MM.1S (cell line): ENCODE data around the gene HSPA4L.
A peak's percentile ranks its signal among the peaks of the same experiment; 100 is the strongest.

Experiments
- DNase-seq: peaks from one replicate; pipeline ENCODE4 v3.0.0-alpha.2; 2015
- H2AFZ ChIP-seq: fragments of 300-600 bp; sonication (generic); 2 replicates; pipeline ENCODE4 v1.6.0; 2016; ENCODE audit warnings: antibody characterized with exemption, low read length
- H3F3A ChIP-seq: fragments of 300-600 bp; sonication (generic); 2 replicates; pipeline ENCODE4 v1.6.1; 2016; ENCODE audit warnings: mild to moderate bottlenecking, antibody characterized with exemption, low read length, moderate library complexity, mixed read lengths; ENCODE audit not compliant: insufficient read depth
- H3K27ac ChIP-seq: fragments of 300-600 bp; sonication (generic); 2 replicates; pipeline ENCODE4 v1.5.1; 2016; ENCODE audit warnings: mild to moderate bottlenecking, low read length
- H3K27me3 ChIP-seq: fragments of 300-600 bp; sonication (generic); replicated peaks from 2 replicates; pipeline ENCODE4 v1.6.0; 2016; ENCODE audit warnings: low read length; ENCODE audit not compliant: insufficient read depth
- H3K36me3 ChIP-seq: fragments of 300-600 bp; sonication (generic); replicated peaks from 2 replicates; pipeline ENCODE4 v1.6.1; 2016; ENCODE audit warnings: mild to moderate bottlenecking, low read length, mixed read lengths; ENCODE audit not compliant: insufficient read depth
- H3K4me1 ChIP-seq: fragments of 300-600 bp; sonication (generic); 2 replicates; pipeline ENCODE4 v1.6.1; 2016; ENCODE audit warnings: low read length, mixed read lengths
- H3K4me2 ChIP-seq: fragments of 300-600 bp; sonication (generic); 2 replicates; pipeline ENCODE4 v1.6.0; 2016; ENCODE audit warnings: low read depth, low read length
- H3K4me3 ChIP-seq: fragments of 300-600 bp; sonication (generic); 2 replicates; pipeline ENCODE4 v1.5.1; 2016; ENCODE audit warnings: low read length, mixed read lengths
- H3K79me2 ChIP-seq: fragments of 300-600 bp; sonication (generic); 2 replicates; pipeline ENCODE4 v1.6.1; 2016; ENCODE audit warnings: mixed run types, low read length, mixed read lengths
- H3K9ac ChIP-seq: fragments of 300-600 bp; sonication (generic); 2 replicates; pipeline ENCODE4 v1.6.1; 2016; ENCODE audit warnings: low read length, mixed read lengths
- H3K9me2 ChIP-seq: fragments of 300-600 bp; sonication (generic); replicated peaks from 2 replicates; pipeline ENCODE4 v1.6.1; 2016; ENCODE audit warnings: mild to moderate bottlenecking, low read length, mixed read lengths; ENCODE audit not compliant: insufficient read depth
- H3K9me3 ChIP-seq: fragments of 300-600 bp; sonication (generic); replicated peaks from 2 replicates; pipeline ENCODE4 v1.6.1; 2016; ENCODE audit warnings: mild to moderate bottlenecking, low read length, mixed read lengths; ENCODE audit not compliant: insufficient read depth
- H4K20me1 ChIP-seq: fragments of 300-600 bp; sonication (generic); 2 replicates; pipeline ENCODE4 v1.6.1; 2016; ENCODE audit warnings: mild to moderate bottlenecking, low read length, moderate library complexity, mixed read lengths; ENCODE audit not compliant: insufficient read depth
- CTCF ChIP-seq: fragments of 300-600 bp; sonication (generic); IDR thresholded peaks from 2 replicates; pipeline ENCODE4 v1.5.1; 2016; ENCODE audit warnings: antibody characterized with exemption, low read length, mixed read lengths
- EZH2 ChIP-seq: fragments of 300-600 bp; sonication (generic); optimal IDR thresholded peaks from 2 replicates; pipeline ENCODE3; 2017; ENCODE audit warnings: low read depth, mild to moderate bottlenecking, antibody characterized with exemption, low read length, mixed read lengths
- EZH2phosphoT487 ChIP-seq: fragments of 300-600 bp; sonication (generic); IDR thresholded peaks from 2 replicates; pipeline ENCODE4 v1.6.1; 2018; ENCODE audit warnings: antibody characterized with exemption, low read length

HSPA4L gene

GRCh38 chr4:127775843-127776242 is 6.3 kb upstream of the HSPA4L start:
- no peaks in the 10 kb centered on the region for H3K9me2 ChIP-seq
- no peaks in the 10 kb centered on the region for H4K20me1 ChIP-seq
- no peaks in the 10 kb centered on the region for H3K36me3 ChIP-seq
- H3K79me2 ChIP-seq = no peaks in the 10 kb centered on the region
- H3F3A ChIP-seq = peaks cover 38% of the 10 kb centered on the region
- no peak overlapping the region for H3K4me3 ChIP-seq
- DNase-seq = peak; percentile 93
- peak overlapping the region; percentile 39; the same call in 1 of the 2 replicates for H3K4me2 ChIP-seq
- TF ChIP-seq CTCF (no peak), EZH2phosphoT487 (no peak), EZH2 (no peak)
- no peak overlapping the region for H2AFZ ChIP-seq
- H3K27me3 ChIP-seq = no peaks in the 10 kb centered on the region
- peak overlapping the region; percentile 59; the same call in 1 of the 2 replicates for H3K27ac ChIP-seq
- H3K9ac ChIP-seq = no peak overlapping the region
- H3K9me3 ChIP-seq = no peaks in the 10 kb centered on the region
- peaks cover 39% of the 10 kb centered on the region for H3K4me1 ChIP-seq

DNA sequence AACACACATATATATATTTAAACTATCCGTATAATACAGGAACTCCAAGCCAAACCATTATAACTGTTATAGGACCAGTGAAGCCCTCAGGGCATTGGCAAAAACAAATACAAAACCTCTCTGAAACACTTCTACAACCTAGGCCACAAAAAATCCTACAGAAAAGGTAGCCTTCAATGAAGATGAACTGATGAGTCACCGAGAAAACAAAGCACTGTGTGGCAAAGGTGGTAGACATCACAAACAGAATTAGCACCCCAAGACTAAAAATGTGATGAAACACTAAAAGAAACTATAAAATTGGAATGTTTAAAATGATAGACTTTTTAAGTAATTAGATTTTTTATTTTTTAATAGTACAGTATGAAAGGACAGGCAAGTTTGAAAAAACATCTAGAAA is 5.5 kb upstream of the HSPA4L start:
- TF ChIP-seq EZH2phosphoT487 (no peak), EZH2 (no peak)
- peaks cover 39% of the 10 kb centered on the region for H3K4me1 ChIP-seq
- no peak overlapping the region for H2AFZ ChIP-seq
- DNase-seq = peak; percentile 36
- no peaks in the 10 kb centered on the region for H3K27me3 ChIP-seq
- H3K9me3 ChIP-seq = no peaks in the 10 kb centered on the region
- H3F3A ChIP-seq = peaks cover 38% of the 10 kb centered on the region
- no peaks in the 10 kb centered on the region for H3K36me3 ChIP-seq
- H3K9ac ChIP-seq = no peak overlapping the region
- H3K4me3 ChIP-seq = no peak overlapping the region
- H3K4me2 ChIP-seq = no peak overlapping the region
- no peaks in the 10 kb centered on the region for H3K79me2 ChIP-seq
- H3K27ac ChIP-seq = peak overlapping the region; percentile 59; the same call in 1 of the 2 replicates
- no peaks in the 10 kb centered on the region for H4K20me1 ChIP-seq
- H3K9me2 ChIP-seq = no peaks in the 10 kb centered on the region

- Histone ChIP-seq H3K9me3 (no peaks in the 10 kb centered on the region), H3K4me3 (no peak overlapping the region)
- TF ChIP-seq CTCF = no peak
- TF ChIP-seq EZH2phosphoT487 = no peak
- TF ChIP-seq EZH2 = no peak
Measured at GRCh38 chr4:127777487-127777886, 4.6 kb upstream of the HSPA4L start.

DNA sequence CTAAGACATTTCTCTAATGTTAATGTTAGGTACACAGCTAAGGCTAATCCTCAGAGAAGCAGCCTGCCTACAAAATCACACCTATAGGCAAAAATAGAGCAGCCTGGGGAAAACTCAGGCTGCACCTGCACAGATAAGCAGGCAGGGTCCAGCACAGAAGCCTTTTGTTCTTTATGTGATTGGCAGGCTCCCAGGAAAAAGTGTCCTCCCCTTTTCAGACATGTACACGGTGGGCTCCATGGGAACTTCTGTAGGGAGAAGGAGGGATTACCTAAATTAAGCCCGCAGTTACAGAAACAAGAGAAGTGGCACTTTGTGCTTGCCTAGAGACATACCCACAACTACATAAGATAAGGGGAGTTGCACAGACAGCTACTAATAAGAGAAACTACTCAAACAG is 4.0 kb upstream of the HSPA4L start:
- no peak overlapping the region for H3K4me3 ChIP-seq
- no peaks in the 10 kb centered on the region for H3K9me3 ChIP-seq
- no peaks in the 10 kb centered on the region for H3K27me3 ChIP-seq
- H3F3A ChIP-seq = peaks cover 42% of the 10 kb centered on the region
- no peaks in the 10 kb centered on the region for H3K36me3 ChIP-seq
- H3K9me2 ChIP-seq = no peaks in the 10 kb centered on the region
- no peak for TF ChIP-seq EZH2
- no peak for TF ChIP-seq CTCF
- no peak for TF ChIP-seq EZH2phosphoT487
- peaks cover 9% of the 10 kb centered on the region for H3K79me2 ChIP-seq
- H3K4me2 ChIP-seq = peak overlapping the region; percentile 14; the same call in 1 of the 2 replicates
- H3K4me1 ChIP-seq = peaks cover 40% of the 10 kb centered on the region
- H4K20me1 ChIP-seq = no peaks in the 10 kb centered on the region
- H3K9ac ChIP-seq = no peak overlapping the region
- peak overlapping the region; percentile 59; the same call in 1 of the 2 replicates for H3K27ac ChIP-seq
- DNase-seq = peak; percentile 41
- H2AFZ ChIP-seq = no peak overlapping the region

More at GRCh38 chr4:127777487-127777886, 4.6 kb upstream of the HSPA4L start:
- Histone ChIP-seq H4K20me1 (no peaks in the 10 kb centered on the region), H3K9me2 (no peaks in the 10 kb centered on the region), H3K9ac (no peak overlapping the region), H3F3A (peaks cover 40% of the 10 kb centered on the region), H3K27ac (peak overlapping the region; percentile 59; the same call in 1 of the 2 replicates), H3K4me1 (peaks cover 39% of the 10 kb centered on the region), H3K27me3 (no peaks in the 10 kb centered on the region), H3K36me3 (no peaks in the 10 kb centered on the region), H2AFZ (no peak overlapping the region), H3K79me2 (peaks cover 3% of the 10 kb centered on the region), H3K4me2 (peak overlapping the region; percentile 14; the same call in 1 of the 2 replicates)
- DNase-seq = no peak
